T-helper 9 cell (primary cell): ENCODE measurements around the gene HEPN1.

Experiments
- DNase-seq: peaks from one replicate; pipeline ENCODE4 v3.0.0-alpha.2; 2020

Gene HEPN1

DNA sequence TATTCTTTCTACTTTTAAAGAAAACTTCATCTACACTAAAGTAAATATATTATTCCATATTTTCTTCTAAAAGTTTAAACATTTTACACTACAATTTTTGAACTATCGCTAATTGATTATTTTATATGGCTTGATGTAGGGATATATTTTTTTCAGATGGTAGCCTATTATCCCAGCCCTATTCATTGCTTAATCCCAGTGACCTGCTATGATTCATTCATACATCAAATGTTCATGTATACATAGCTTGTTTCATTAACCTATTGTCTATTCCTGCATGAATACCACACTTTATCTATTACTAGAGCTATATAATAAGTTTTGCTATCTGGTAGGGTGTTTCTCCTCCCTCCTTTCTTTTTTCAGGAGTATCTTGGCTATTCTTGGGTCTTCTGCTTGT lies 16.4 kb upstream of the HEPN1 start:
- DNase-seq, result no peak

DNA sequence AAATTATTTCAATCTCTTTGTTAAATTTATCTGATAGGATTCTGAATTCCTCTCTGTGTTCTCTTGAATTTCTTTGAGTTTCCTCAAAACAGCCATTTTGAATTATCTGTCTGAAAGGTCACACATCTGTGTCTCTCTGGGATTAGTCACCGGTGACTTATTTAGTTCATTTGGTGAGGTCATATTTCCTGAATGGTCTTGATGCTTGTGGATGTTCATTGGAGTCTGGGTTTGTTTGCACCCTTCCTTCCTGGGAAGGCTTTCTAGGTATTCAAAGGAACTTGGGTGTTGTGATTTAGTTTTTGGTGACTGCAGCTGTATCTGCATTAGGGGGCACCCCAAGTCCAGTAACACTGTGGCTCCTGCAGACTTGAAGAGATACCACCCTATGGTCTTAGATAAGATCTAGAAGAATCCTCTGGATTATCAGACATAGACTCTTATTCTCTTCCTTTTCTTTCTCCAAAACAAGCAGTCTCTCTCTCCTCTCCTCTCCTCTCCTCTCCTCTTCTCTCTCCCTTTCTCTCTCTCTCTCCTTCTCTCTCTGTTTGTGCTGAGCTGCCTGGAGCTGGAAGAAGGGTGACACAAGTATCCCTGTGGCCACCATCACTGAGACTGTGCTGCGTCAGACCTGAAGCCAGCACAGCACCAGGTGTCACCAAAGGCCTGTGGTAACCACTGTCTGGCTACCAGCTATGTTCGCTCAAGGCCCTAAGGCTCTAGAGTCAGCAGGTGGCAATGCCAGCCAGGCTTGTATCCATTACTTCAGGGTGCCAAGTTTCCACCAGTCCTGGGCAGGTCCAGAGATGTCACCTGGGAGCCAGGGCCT lies 3.3 kb upstream of the HEPN1 start:
- DNase-seq, result no peak

DNA sequence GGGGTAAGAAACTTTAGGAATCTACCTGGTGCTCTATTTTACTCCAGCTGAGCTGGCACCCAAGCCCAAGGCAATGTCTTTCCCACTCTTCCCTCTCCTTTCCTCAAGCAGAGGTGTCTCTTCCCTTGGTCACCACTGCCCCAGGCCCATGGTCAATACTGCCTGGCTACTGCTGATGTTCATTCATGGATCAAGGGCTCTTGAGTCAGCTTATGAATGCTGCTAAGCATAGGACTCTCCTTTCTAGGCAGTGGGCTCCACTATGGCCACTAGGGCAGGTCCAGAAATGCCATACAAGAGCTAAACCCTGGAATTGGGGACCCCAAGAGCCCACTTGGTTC lies 2.7 kb upstream of the HEPN1 start:
- no peak for DNase-seq

DNA sequence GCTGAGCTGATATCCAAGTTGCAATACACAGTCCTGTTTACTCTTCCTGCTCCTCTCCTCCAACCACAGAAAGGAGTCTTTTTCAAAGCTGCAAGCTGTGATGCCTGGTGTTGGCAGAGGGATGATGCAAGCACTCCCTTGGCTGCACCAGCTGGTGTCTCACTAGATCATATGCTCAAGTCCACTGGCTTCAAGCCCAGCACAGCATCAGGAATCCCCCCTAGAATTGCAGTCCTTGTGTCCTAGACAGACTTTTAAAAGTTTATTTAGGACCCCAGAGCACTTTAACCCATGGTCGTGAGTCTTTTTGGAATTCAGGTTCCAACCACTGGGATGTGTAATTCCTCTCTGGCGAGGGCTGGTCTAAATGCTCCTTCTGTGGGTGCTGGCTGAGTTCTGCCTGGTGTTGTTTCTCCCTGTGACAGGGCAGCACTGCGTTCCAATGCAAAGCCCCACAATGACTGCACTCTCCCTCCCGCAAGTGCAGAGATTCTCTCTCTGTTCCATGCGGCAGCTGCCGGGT lies 1.9 kb upstream of the HEPN1 start:
- no peak for DNase-seq

DNA sequence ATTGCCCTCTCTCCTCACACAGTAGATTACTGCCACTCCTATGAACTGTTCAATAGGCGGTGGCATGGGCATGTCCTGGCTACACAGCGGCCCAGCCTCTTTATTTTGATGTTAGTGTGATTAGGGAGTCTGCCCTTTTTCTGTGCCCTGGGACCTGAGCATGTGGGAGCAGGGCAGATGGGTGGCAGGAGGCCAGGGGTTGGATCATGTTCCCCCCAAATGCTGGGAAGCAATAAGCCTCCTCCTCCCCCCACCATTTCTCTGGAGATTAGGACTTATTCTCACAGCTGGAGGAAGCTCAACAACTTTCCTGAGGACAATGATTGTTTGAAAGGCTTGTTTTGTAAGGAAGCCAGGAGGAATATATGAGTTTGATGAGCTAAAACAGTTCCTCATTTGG lies 848 bp downstream of the HEPN1 start:
- DNase-seq, result no peak

DNA sequence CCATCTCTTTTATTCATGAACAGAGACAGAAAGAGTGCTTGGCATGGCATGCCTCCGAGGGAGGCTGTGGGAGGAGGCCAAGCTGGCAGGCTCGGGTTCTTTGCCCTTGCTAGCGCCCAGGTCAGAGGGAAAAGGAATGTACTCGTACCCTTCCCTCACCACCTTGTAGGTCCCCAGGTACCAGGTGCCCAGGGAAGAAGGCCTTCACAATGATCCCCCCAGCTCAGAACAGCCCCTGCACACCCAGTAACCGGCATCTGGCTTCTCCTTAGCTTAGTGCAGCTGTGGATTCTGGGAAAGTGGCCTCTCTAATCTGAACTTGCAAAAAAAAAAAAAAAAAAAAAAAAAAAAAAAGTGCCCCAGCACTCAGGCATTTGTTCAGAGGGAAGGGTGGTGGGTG lies 1.3 kb downstream of the HEPN1 start:
- DNase-seq, result no peak

DNA sequence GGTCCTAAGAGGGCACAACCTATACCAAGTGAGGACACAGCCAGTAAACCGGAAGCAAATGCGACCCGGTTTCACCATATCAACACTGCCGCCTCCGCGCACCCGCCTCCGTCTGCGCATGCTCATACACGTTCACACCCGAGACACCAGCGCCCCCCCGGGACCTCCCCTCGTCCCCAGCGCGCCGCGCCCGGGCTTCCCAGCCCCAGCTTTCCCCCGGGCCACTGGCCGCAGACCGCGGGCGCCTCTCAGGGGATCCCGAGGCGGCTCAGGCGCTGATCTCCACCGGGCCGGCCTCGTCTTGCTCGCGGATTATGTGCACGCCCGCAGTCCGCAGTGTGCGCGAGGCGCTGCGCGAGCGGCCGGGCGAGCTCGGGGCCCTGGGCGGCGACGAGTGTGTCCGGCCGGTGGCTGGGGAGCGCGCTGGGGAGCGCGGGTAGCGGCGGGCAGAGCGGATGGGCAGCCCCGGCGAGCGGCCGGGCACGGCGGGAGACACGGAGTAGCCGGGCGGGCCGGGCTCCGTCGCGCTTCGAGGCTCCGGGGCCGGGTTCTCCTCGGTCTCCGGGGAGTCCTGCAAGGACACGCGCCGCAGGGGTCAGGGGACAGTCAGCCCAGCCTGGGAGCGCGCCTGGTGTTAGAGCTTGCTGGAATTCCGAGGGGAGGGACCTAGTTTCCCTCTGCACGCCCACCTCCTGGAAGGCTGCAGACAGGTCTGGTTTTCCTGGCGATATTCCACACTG lies 2.0 kb downstream of the HEPN1 start:
- peak; percentile 46 for DNase-seq

DNA sequence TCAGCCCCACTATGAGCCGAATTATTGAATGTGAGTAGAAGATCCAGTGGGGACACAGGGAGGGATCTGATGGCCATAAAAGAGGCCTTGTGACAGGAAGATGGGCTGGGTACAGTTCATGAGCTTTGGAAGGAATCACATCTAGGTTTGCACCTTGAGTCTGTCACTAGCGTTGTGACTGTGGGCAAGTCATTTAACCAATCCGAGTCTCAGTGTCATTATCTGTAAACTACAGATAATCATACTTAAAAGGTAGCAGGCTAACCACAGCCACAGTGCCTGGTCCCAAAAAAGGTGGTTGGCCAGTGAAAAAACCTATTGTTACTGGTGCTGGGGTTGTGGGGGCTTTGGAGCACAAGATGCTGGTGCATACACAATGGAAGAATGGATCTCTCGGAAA lies 3.8 kb downstream of the HEPN1 start:
- no peak for DNase-seq

DNA sequence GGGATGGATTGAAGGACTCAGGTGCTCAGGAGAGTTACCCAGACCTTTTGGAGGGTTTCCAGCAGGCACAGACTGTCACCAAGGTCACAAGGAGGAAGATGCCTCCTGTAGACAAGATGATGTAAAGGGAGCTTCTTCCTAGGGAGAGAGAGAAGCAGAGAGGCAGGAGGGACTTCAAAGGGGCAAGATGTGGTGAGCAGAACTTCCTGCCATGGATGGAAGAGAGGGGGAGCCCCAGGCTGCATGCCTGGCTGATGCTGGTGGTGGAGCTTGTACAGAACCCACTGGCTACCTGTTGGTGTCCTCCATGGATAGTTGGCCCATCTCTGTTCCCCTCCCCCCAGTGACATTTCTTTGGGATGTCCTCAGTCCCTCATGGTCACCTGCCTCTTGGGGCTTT lies 4.2 kb downstream of the HEPN1 start:
- no peak for DNase-seq

DNA sequence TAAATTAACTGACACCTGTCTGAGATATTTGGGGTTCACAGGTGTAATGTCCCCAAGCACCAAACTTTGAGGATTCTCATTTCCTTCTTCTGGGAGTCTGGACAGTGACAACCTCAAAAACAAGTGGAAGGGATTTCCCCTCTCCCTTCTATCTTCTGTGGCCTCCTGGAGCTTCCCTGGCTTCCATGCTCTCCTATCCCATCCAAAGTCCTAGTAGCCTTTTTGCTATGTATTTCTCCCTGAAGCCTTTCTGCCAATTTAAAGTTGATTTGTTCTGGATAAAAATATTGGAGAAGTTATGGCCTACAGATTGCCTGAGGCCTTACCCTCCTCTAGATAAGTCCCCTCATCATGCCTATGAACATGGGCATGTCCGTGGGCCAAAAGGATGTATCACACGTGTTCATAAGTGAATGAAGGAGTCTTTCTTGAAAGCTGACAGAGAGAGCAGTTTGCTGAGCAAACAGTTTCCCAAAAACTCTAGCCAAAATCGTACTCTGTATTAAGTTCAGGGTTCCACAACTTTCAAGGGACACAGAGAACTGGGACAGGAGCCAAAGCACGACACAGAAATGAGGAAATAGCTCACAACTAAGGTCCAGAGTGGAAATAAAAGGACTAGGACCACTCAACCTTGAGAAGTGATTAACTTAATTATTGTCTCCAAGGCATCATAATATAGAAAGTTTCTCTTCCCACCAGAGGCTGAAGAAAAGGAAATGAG lies 10.1 kb downstream of the HEPN1 start:
- DNase-seq, result no peak

DNA sequence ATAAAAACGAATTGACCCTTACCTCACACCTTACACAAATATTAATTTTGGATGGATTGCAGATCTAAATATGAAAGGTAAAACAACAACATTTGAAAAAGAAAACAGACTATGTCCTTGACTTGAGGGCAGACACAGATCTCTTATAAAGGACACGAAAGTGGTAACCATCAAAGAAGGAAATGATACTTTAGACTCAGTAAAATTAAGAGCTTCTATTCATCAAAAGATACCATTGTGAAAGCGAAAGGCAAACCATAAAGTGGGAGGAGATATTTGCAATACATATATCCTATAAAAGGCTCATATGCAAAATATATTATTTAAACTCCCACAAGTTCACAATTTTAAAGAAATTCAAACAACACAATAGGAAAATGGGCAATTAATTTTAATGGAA lies 11.7 kb downstream of the HEPN1 start:
- no peak for DNase-seq

DNA sequence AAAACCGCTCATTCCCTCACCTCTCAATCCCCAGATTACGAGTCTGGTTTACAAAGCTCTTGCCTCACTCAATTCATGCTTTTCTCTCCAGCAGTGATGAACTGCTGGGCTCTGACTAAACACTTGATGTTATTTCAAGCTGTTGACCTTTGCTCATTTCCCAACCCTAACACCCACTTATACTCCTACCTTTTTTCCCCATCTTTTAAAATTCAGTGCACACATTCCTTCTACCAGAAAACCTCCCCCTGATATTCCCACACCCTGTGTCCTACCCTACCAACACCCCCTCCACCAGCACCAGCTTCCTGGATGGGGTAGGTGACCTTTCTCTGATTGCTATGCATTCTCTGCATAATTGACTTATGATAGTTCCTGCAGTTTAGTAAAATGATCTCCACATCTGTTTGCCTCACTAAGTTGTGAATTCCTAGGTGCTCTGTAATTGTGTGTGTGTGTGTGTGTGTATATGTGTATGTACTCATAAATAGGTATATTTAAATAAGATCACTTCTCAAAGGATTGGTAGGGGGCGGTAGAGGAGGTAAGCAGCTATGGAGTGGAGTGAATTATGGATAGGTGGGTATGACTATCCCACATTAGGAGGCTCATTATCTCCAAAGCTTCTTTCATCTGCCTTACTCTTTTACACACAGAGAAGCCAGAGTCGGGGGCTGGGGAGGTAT lies 16.0 kb downstream of the HEPN1 start:
- DNase-seq, result no peak

DNA sequence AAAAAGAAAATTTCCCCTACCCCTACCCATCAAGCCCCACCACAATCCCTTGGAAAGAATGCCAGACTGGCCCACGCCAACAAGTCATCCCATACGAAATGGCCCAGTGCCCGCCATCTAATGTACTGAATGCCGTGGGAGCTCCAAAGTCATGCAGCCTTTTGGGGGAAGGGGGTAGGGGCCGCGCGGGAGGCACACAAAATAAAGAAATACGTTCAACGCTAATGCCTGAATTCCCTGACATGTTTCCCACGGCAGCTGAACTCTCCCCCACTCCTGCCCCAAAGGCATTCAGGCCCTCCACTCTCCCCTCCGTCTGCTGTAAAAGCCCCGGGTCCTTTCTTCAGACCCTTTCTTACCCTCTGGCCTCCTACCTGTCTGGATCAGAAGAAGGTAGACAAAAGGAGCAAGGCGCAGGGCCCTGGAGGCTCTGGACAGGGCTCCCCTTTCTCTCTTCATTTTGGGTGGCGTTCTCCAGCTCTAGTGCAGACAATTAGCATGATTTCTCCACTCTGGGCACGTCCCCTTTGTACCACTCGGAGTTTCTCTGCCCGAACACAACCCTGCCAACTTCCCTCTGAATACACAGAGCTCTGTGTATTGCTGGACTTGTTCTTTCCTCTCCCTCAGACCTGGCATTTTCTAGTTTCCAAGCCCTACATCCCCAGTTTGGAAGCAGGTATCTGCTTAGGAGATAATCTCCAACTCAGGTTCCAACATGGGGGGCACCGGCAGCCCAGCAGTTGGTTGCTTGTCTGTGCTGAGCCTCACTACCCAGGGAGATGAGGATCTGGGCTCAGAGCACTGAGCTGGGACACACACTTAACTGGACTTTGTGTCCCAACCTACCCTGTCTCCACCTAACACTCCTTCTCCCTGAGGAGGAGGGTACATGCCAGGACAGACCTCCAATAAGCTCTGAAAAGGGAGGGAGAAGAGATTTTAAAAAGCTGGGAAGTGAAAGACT lies 16.8 kb downstream of the HEPN1 start, which contains the start of gene HEPACAM:
Gene HEPACAM, minus strand, starts transcription at position 500 of the 967 bp plus-strand sequence. Its CDS starts 41 bp downstream, at position 459.
- DNase-seq, result no peak

DNA sequence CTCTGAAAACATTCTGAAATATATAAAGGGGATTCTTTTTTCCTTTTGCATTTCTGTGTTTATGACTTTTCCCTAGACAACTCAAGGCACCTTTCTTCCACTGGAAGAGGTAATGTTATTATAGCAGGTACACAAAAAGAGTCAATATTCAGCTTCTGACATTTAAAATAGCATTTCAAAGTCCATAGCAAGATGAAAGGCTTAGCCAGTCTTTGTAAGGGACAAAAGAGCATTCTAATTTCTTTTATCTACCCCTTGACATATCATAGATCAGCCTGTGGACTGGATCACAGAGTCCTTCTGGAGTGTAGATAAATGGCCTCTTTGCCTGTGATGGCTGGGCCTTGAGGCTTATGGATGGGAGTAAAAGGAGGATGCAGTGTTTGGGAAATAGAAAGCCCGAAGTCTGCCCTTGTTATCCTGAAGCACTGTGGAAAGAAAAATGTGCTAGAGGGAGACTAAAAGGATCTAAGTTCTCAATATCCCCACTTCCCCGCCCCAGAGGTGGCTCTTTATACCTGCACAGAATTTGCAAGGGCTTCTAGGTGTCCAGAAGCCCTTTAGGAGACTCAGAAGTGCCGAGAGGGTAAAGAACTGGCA lies 18.4 kb downstream of the HEPN1 start:
- no peak for DNase-seq

DNA sequence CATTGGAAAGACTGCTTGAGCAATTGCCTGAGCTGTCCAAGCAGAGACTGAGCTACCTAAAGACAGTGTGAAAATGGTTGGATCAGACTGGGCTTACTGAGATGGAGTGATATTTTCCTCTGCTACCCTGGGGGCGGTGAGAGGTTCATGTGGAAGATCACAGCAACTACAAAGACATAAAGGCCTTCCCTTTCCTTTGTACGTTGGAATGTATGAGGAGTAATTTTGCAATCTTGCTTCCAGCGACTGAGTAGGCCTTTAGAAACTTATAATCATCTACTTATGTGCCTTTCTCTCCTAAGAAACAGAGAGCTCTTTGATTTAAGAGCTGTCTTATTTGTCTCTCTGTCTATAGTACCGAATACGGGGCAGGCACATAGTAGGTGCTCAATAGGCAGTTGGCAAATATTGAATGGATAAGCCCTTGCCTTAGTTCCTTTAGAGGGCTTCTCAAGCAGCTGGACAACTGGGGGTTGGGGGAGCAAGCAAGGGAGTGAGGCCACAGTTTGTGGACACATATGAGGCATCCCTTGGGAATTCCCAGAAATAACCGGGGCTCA lies 19.2 kb downstream of the HEPN1 start:
- no peak for DNase-seq

DNA sequence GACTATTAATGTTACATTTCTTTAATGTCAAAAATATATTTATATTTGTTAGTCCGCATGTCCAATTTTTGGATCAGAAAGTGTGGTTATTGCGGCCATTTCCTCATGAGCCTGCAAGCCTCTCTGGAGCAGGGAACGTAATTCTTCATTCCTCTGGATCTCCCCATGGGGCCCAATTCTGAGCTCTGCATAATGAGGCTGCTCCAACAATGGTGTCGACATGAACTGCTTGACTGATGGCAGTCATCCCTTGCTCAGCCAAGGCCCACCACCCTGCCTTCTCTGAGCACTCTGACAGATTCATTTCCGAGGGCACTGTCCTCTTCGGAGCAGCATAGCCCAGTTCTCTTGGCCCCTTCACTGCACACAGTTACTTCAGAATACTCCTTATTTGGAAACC lies 19.9 kb downstream of the HEPN1 start:
- no peak for DNase-seq

DNA sequence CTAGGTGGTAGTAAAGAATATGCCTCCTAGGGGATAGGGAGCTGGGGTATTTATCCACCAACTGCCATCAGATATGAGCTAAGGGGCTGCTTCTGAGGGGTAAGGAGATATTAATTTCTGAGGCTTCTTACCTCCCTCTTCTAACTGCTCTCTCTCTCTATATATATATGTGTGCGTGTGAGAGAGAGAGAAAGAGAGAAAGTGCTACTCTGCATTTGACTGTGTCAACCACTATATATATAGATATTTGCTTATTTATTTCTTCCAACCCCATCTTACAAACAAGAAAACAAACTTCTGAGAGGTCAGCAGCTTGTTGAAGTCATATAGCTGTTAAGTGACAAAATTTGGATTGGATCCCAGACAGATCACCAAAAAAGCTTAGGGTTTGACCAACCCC lies 22.7 kb downstream of the HEPN1 start:
- no peak for DNase-seq

DNA sequence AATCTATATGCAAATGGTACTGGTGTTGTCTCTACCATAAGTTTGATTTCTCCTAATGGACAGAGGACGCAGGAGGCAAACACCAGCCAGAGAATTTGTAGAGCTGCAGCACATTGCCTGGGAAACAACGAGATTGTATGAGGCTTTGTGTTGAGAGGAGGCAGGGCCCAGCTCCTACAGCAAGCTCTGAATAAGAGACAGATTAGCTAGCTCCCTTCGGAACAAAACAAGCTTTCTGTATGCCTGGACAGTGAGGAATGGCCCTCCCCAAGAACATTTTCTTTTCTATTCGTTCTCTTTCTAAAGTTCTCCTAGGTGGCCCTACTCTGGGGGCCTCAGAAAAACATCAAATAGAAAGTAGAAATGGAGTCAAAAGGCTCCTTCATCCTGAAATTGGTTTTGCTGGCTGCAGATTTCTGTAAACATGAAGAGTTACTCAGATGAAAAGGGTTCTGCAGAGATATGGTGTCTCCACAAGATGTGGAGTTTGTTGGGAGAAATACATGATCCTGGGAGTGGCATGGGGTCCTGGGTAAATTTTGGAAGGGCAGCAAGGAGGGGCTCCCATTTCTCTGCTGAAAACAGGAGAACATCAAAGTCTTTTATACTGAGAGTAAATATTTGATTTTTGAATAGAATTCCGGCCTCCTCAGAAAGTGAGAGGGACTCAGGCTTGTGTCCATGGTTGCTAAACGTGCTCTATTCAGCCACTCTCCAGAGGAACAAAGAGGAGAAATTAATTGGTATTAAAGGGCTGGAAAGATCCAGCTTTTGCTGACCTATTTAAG lies 23.6 kb downstream of the HEPN1 start:
- DNase-seq, result no peak

DNA sequence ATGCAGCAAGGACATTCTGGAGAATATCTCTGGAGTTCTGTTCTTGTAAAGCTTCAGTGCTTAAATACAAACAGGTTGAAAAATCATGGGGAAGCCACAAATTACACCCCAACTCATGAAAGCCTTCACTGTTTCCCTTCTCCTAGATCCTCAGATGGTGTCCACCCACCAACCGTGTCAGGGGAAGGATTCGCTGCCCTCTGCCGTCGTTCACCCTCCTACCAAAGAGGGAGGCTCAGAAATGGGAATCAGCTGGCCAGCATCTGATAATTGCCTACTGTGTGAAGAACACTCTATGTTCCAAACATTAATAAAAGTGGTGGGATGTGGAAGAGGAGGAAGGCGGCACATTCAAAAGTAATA lies 24.2 kb downstream of the HEPN1 start:
- no peak for DNase-seq

DNA sequence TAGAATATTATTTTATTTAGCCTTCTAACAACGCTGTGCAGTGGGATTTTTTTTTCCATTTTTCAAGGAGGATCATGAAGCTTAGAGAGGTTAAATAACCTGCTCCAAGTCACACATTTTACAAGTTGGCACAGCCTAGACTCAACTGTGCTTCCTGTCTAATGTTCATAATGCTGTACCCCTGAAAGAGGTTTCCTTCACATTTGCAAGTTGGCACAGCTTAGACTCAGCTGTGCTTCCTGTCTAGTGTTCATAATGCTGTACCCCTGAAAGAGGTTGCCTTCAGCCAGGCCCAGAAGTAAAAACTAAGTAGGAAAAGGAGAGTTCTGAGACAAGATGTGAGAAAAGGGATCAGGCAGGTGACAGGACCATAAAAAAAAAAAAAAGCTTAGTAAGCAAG lies 24.7 kb downstream of the HEPN1 start:
- DNase-seq, result no peak
